NT2/D1 (cell line): ENCODE data around the gene ADGRL3.

Experiments used
- SUZ12 ChIP-seq: IDR thresholded peaks from 2 replicates; pipeline ENCODE4 v1.6.1; 2011; ENCODE audit not compliant: insufficient read length, insufficient read depth; ENCODE audit errors: extremely low read depth
- YY1 ChIP-seq: IDR thresholded peaks from 2 replicates; pipeline ENCODE4 v1.6.1; 2011; ENCODE audit not compliant: insufficient read length, insufficient read depth
- ZNF274 ChIP-seq: IDR thresholded peaks from 2 replicates; pipeline ENCODE4 v1.6.1; 2011; ENCODE audit warnings: mild to moderate bottlenecking, low read depth, low read length

GRCh38 chr4:61180405-61180804 lies 19.7 kb upstream of the ADGRL3 start:
- no peak for TF ChIP-seq ZNF274
- TF ChIP-seq SUZ12, result no peak
- no peak for TF ChIP-seq YY1
